Natural killer cell (primary cell): ENCODE measurements around the gene TBL1XR1. TPM values are rescaled to one million over a fixed set of nuclear protein-coding genes. Genes with fewer than 3 reads are reported as not detected.

ENCODE experiments used
- ATAC-seq, 3 donors: fragments of 150-1000 bp in 2 of 3; fragments of 200-7000 bp in 1 of 3; cut with Tn5 transposase; 1 replicate in 1 of 3; 2 replicates in 2 of 3; pipeline ENCODE4 v1.10.0; 2021; ENCODE audit warnings: mild to moderate bottlenecking in 2 of 3, moderate library complexity in 2 of 3
- DNase-seq, 2 donors: peaks; one replicate each; pipeline versions ENCODE4 v3.0.0 to v3.0.0-alpha.2; 2013 to 2021; ENCODE audit warnings: mixed read lengths in 1 of 2
- H3K27ac ChIP-seq: one replicate; pipeline ENCODE4 v1.5.1; 2013; ENCODE audit warnings: mild to moderate bottlenecking, low read length
- H3K27me3 ChIP-seq: one replicate; pipeline ENCODE4 v1.6.1; 2013; ENCODE audit warnings: low read length; ENCODE audit not compliant: control insufficient read depth, insufficient read depth
- H3K36me3 ChIP-seq: one replicate; pipeline ENCODE4 v1.6.1; 2013; ENCODE audit warnings: low read length; ENCODE audit not compliant: control insufficient read depth, insufficient read depth
- H3K4me1 ChIP-seq: one replicate; pipeline ENCODE4 v1.6.1; 2013; ENCODE audit warnings: low read length; ENCODE audit not compliant: control insufficient read depth, insufficient read depth
- H3K4me3 ChIP-seq: one replicate; pipeline ENCODE4 v1.5.1; 2013; ENCODE audit warnings: low read length
- H3K9me3 ChIP-seq: one replicate; pipeline ENCODE4 v1.6.1; 2013; ENCODE audit warnings: low read length; ENCODE audit not compliant: control insufficient read depth, insufficient read depth
- H3K27ac Mint-ChIP-seq, 2 donors: one replicate each; pipeline ENCODE4 v1.8.0; 2022; ENCODE audit warnings: mild to moderate bottlenecking in 2 of 2, mixed read lengths in 2 of 2, moderate library complexity in 1 of 2
- H3K27me3 Mint-ChIP-seq, 2 donors: one replicate each; pipeline ENCODE4 v1.8.0; 2022; ENCODE audit warnings: low read depth in 2 of 2, mixed read lengths in 2 of 2
- H3K36me3 Mint-ChIP-seq: one replicate; pipeline ENCODE4 v1.8.0; 2022; ENCODE audit warnings: mixed read lengths
- H3K4me1 Mint-ChIP-seq, 2 donors: one replicate each; pipeline ENCODE4 v1.8.0; 2022; ENCODE audit warnings: mixed read lengths in 2 of 2
- H3K4me3 Mint-ChIP-seq: one replicate; pipeline ENCODE4 v1.8.0; 2022; ENCODE audit warnings: mild to moderate bottlenecking, moderate library complexity, mixed read lengths
- H3K9me3 Mint-ChIP-seq, 2 donors: one replicate each; pipeline ENCODE4 v1.8.0; 2022; ENCODE audit warnings: mixed read lengths in 2 of 2
- WGBS: methylation state at CpG from one replicate; pipeline ENCODE4 v1.1.7; 2013; ENCODE audit warnings: missing lambda C conversion rate; ENCODE audit not compliant: insufficient coverage; 5-methylcytosine and 5-hydroxymethylcytosine counted together
- intact Hi-C: fragments of 100-400 bp; cut with micrococcal nuclease; formaldehyde crosslinking; loops from one replicate; pipeline ENCODE4 v1.14.2; 2022
- total RNA-seq, 4 donors: library from RNA; stranded (reverse); fragments of 120-200 nt in 1 of 4; gene quantifications; one replicate each; pipeline versions ENCODE4 v1.2.3 to v1.2.4, GENCODE V29; 2013 to 2022
- TF ChIP-seq, protein P1 (sequence below): fragments of 200-600 bp; IDR thresholded peaks from one replicate; pipeline ENCODE4 v1.8.0; 2022; ENCODE audit warnings: antibody characterized with exemption

The TBL1XR1 gene
- total RNA-seq, 3 donors from 2014 or later (not counting 1 experiment from before 2014, with no cell fraction given), result 74.6 to 118 (median 81.7) TPM

DNA sequence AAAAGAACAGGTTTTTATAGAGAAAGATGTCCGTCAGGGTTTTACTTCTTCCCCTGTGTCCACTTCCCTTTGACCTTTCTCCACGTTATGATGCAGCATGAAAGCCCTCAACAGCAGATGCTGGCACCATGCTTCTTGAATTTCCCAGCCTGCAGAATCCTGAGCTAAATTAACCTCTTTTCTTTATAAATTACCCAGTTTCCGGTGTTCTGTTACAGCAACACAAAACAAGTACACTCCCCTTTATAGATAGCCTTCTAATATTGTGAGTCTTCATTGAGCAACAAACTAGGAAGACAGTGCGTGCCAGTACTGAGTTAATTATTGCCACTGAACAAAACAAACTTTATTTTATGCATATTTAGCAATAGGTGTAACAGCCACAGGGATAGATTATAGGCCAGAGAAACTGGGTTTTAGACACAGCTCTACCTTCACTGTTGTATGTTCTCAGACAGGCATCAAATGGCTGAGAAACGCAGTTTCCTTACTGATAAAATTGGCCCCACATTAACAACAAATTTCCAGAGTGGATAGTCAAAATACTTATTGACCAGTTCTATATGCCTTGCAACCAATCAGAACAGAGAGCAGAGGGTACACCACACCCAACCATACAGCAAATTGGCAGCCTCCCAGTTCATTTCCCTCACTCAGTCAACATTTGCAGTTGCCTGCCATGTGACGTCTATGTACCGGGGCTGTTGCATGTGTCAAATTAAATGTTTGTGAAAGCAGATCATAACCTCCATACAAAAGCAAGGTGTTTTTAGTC, 14.4 kb upstream of the TBL1XR1 start:
- no peak overlapping the region for H3K4me3 Mint-ChIP-seq
- peaks cover 0 to 14% of the 10 kb centered on the region in 2 donors for H3K4me1 Mint-ChIP-seq
- no peaks in the 10 kb centered on the region for H3K36me3 ChIP-seq
- no peaks in the 10 kb centered on the region for H3K36me3 Mint-ChIP-seq
- intact Hi-C loops, result no loop called here
- H3K4me3 ChIP-seq, result no peak overlapping the region
- no peak overlapping the region for H3K27ac ChIP-seq
- H3K27me3 ChIP-seq, result no peaks in the 10 kb centered on the region
- no peaks in the 10 kb centered on the region for H3K9me3 ChIP-seq
- no peaks in the 10 kb centered on the region for H3K9me3 Mint-ChIP-seq
- ATAC-seq, result peak in 2 of 3 donors; percentile 29 to 65
- H3K4me1 ChIP-seq, result no peaks in the 10 kb centered on the region
- WGBS, result 96% methylated on average over 4 of the region's 7 CpGs
- H3K27ac Mint-ChIP-seq, result no peak overlapping the region
- TF ChIP-seq, protein P1, sequence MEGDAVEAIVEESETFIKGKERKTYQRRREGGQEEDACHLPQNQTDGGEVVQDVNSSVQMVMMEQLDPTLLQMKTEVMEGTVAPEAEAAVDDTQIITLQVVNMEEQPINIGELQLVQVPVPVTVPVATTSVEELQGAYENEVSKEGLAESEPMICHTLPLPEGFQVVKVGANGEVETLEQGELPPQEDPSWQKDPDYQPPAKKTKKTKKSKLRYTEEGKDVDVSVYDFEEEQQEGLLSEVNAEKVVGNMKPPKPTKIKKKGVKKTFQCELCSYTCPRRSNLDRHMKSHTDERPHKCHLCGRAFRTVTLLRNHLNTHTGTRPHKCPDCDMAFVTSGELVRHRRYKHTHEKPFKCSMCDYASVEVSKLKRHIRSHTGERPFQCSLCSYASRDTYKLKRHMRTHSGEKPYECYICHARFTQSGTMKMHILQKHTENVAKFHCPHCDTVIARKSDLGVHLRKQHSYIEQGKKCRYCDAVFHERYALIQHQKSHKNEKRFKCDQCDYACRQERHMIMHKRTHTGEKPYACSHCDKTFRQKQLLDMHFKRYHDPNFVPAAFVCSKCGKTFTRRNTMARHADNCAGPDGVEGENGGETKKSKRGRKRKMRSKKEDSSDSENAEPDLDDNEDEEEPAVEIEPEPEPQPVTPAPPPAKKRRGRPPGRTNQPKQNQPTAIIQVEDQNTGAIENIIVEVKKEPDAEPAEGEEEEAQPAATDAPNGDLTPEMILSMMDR, result no peak
- H3K27me3 Mint-ChIP-seq, result no peaks in the 10 kb centered on the region
- no peak for DNase-seq

DNA sequence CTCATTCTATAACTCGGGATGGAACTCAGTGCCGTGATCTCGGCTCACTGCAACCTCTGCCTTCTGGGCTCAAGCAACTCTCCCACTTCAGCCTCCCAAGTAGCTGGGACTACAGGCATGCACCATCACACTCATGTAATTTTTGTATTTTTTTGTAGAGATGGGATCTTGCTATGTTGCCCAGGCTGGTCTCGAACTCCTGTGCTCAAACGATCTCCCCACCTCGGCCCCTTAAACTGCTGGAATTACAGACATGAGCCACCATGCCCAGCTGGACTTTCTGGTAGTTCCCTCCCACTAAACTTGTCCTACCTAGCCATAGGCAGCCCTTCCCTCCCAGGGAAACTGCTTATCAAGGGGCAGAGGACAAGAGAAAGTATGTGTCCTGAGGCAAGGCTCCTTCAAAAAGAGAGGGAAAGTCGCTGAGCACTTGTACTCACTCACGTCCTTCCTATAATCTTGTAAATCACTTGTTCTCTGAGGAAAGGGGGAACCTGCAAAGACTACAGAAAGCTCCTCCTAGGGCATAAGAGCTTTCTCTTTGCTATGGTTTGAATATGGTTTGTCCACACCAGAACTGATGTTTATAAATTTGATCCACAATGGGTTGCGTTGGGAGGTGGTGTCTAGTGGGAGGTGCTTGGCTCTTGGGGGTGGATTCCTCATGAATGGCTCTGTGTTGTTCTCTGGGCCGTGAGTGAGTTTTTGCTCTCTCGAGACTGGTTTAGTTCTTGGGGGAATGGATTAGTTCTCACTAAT, 13.6 kb upstream of the TBL1XR1 start:
- Mint-ChIP-seq H3K4me1 (peaks cover 0 to 14% of the 10 kb centered on the region in 2 donors), H3K4me3 (no peak overlapping the region), H3K27me3 (no peaks in the 10 kb centered on the region), H3K9me3 (no peaks in the 10 kb centered on the region), H3K36me3 (no peaks in the 10 kb centered on the region), H3K27ac (no peak overlapping the region)
- no peak for ATAC-seq
- TF ChIP-seq, protein P1, result no peak
- no peak overlapping the region for H3K27ac ChIP-seq
- H3K4me3 ChIP-seq, result no peak overlapping the region
- no peaks in the 10 kb centered on the region for H3K36me3 ChIP-seq
- H3K4me1 ChIP-seq, result no peaks in the 10 kb centered on the region
- H3K27me3 ChIP-seq, result no peaks in the 10 kb centered on the region
- H3K9me3 ChIP-seq, result no peaks in the 10 kb centered on the region
- 91% methylated on average over 11 of the region's 11 CpGs for whole genome bisulfite sequencing
- intact Hi-C loops, result no loop called here
- no peak for DNase-seq

DNA sequence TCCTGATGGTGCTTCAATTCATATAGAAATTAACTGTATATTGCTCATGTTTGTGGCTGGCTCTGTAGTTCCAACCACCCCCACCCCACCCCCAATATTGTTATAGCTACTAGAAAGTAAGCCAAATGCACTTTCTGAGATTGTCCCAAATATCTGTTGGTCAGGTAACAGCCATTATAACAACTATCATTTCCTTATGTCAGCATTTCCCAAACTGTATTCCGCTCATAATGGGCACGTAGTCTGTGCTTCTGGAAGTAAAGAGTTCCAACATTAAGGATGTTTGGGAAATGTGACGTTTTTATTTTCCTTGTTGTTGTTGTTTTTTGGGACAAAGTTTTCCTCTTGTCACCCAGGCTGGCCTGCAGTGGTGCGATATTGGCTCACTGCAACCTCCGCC, 12.2 kb upstream of the TBL1XR1 start:
- no peak overlapping the region for H3K4me3 ChIP-seq
- Mint-ChIP-seq H3K36me3 (no peaks in the 10 kb centered on the region), H3K4me1 (peaks cover 0 to 14% of the 10 kb centered on the region in 2 donors), H3K9me3 (no peaks in the 10 kb centered on the region), H3K4me3 (no peak overlapping the region), H3K27me3 (no peaks in the 10 kb centered on the region), H3K27ac (no peak overlapping the region)
- TF ChIP-seq, protein P1, result no peak
- intact Hi-C loops, result no loop called here
- no peaks in the 10 kb centered on the region for H3K36me3 ChIP-seq
- ATAC-seq (no peak), DNase-seq (no peak)
- H3K27me3 ChIP-seq, result no peaks in the 10 kb centered on the region
- 98% methylated on average over 5 of the region's 5 CpGs for WGBS
- H3K27ac ChIP-seq, result no peak overlapping the region
- H3K4me1 ChIP-seq, result no peaks in the 10 kb centered on the region
- H3K9me3 ChIP-seq, result no peaks in the 10 kb centered on the region
